Transverse colon (tissue), 3 donors: ENCODE data around the gene RGS16.
A peak's percentile ranks its signal among the peaks of the same experiment; 100 is the strongest.

Experiments
- EP300 ChIP-seq: sonication (generic); formaldehyde crosslinking; IDR thresholded peaks from one replicate; pipeline ENCODE4 v1.6.1; 2017; ENCODE audit warnings: antibody characterized with exemption, low read depth
- POLR2A ChIP-seq: fragments of 450-650 bp; IDR thresholded peaks from one replicate; pipeline ENCODE4 v1.6.1; 2016; ENCODE audit warnings: antibody characterized with exemption, mild to moderate bottlenecking, moderate library complexity
- TF ChIP-seq, protein P1 (sequence below), 5 experiments: fragments of 200-600 bp in 3 of 5; fragments of 450-650 bp in 2 of 5; sonication (generic) in 3 of 5; IDR thresholded peaks; 1 replicate in 2 of 5; 2 replicates in 3 of 5; pipeline ENCODE4 v1.5.1; 2016 to 2017; ENCODE audit warnings: antibody characterized with exemption in 5 of 5, inconsistent platforms in 3 of 5, mild to moderate bottlenecking in 2 of 5, moderate library complexity in 1 of 5

DNA sequence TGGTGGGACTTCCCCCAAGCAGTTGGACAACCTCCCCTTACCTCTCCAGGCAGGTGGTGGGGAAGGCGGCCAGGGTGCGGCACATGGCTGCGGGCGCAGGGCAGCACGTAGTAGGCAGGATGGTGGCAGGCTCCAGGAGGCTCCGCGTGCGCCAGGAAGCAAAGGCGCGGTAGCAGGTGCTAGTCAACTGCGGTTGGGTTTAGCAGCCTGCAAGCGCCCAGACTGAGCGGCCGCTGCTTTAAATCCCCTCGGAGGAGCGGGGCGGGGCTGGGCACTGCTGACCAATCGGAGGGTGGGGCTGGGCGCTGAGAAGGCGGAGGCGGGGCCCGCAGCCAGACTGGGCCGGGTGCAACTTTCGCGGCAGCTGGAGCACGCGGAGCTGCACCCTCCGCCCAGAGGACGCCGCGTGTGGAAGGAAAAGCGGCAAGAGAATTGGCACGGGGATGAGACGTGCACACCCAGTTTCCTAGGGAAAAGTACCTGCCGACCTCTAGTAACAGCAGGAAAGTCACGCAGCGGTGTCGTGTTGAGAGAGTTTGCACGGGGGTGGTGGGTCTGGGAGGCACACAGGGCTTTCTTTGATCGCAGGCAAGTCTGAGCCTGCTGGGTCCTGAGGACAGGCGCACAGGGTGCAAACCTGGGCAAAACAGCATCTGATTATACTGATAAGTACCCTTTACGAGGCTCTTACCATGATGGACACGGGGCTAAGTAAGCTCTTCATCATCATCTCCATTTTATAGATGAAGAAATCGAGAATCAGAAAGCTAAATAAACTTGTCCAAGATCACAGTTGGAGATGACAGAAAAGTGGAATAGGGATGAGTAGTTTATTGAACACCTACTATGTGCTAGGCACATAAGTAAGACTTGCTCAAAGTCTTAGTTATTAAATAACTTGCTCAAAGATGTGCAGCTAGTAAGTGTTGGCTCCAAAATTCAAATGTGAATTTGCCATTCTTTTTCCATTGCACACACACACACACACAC is at the start of gene RGS16:
- TF ChIP-seq, protein P1, sequence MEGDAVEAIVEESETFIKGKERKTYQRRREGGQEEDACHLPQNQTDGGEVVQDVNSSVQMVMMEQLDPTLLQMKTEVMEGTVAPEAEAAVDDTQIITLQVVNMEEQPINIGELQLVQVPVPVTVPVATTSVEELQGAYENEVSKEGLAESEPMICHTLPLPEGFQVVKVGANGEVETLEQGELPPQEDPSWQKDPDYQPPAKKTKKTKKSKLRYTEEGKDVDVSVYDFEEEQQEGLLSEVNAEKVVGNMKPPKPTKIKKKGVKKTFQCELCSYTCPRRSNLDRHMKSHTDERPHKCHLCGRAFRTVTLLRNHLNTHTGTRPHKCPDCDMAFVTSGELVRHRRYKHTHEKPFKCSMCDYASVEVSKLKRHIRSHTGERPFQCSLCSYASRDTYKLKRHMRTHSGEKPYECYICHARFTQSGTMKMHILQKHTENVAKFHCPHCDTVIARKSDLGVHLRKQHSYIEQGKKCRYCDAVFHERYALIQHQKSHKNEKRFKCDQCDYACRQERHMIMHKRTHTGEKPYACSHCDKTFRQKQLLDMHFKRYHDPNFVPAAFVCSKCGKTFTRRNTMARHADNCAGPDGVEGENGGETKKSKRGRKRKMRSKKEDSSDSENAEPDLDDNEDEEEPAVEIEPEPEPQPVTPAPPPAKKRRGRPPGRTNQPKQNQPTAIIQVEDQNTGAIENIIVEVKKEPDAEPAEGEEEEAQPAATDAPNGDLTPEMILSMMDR (IDR thresholded peaks at IDR 0.05), result no peak
- TF ChIP-seq POLR2A (peak; percentile 59), EP300 (no peak)
